Stimulated activated CD4-positive, alpha-beta T cell treated with anti-CD3 and anti-CD28 coated beads, Interleukin-12 subunit alpha, Interleukin-12 subunit beta, amount 100 ng/mL, for 24 hours (primary cell): Measurements from ENCODE around the gene ZCCHC7.
"Not testable (repeated sequence)": the region's sequence is repeated elsewhere in the genome, so short reads cannot be mapped to it uniquely, and the experiment has no call there.

Experiments used
- DNase-seq, 2 experiments: peaks; one replicate each; pipeline ENCODE4 v3.0.0-alpha.2; 2020; ENCODE audit warnings: low read depth in 2 of 2

Gene ZCCHC7

GRCh38 chr9:37373621-37374020, 253.2 kb downstream of the ZCCHC7 start:
- DNase-seq = no peak

- DNase-seq = no peak
These were observed 254.5 kb downstream of the ZCCHC7 start for GRCh38 chr9:37374892-37375291.

- no peak for DNase-seq
These were observed 257.6 kb downstream of the ZCCHC7 start for GRCh38 chr9:37377688-37378612.

- DNase-seq = no peak
These were observed 258.2 kb downstream of the ZCCHC7 start for GRCh38 chr9:37378613-37379004.

GRCh38 chr9:37379835-37380234, 259.5 kb downstream of the ZCCHC7 start:
- DNase-seq = no peak

- no peak for DNase-seq
These were observed 260.2 kb downstream of the ZCCHC7 start for GRCh38 chr9:37380570-37380969.

GRCh38 chr9:37381094-37381741, 260.8 kb downstream of the ZCCHC7 start:
- DNase-seq = no peak

GRCh38 chr9:37382161-37382981, 262.0 kb downstream of the ZCCHC7 start:
- no peak for DNase-seq

- no peak for DNase-seq
These were observed 262.6 kb downstream of the ZCCHC7 start for GRCh38 chr9:37382982-37383357.

- DNase-seq = no peak
These were observed 263.0 kb downstream of the ZCCHC7 start for GRCh38 chr9:37383393-37383792.

- DNase-seq = no peak
These were observed 263.7 kb downstream of the ZCCHC7 start for GRCh38 chr9:37383876-37384746.

GRCh38 chr9:37385286-37385685, 264.9 kb downstream of the ZCCHC7 start:
- no peak for DNase-seq

- no peak for DNase-seq
These were observed 266.6 kb downstream of the ZCCHC7 start for GRCh38 chr9:37386988-37387387.

- no peak for DNase-seq
These were observed 270.4 kb downstream of the ZCCHC7 start for GRCh38 chr9:37390759-37391158.

- DNase-seq = no peak
These were observed 271.9 kb downstream of the ZCCHC7 start for GRCh38 chr9:37392272-37392671.

GRCh38 chr9:37395229-37395628, 274.9 kb downstream of the ZCCHC7 start:
- DNase-seq = no peak

- no peak for DNase-seq
These were observed 275.3 kb downstream of the ZCCHC7 start for GRCh38 chr9:37395663-37396062.

GRCh38 chr9:37397948-37398347, 277.6 kb downstream of the ZCCHC7 start:
- not testable (repeated sequence) for DNase-seq

GRCh38 chr9:37398464-37399025, 278.2 kb downstream of the ZCCHC7 start:
- DNase-seq = no peak

GRCh38 chr9:37399336-37399735, 279.0 kb downstream of the ZCCHC7 start:
- DNase-seq = no peak

GRCh38 chr9:37404590-37404989, 284.2 kb downstream of the ZCCHC7 start:
- DNase-seq = no peak
